Ishikawa (cell line): ENCODE measurements around the gene SGK1.

ENCODE experiments used
- CREB1 ChIP-seq: IDR thresholded peaks from 2 replicates; pipeline ENCODE4 v1.6.1; 2012; ENCODE audit warnings: low read depth
- EGR1 ChIP-seq: IDR thresholded peaks from 2 replicates; pipeline ENCODE4 v1.6.1; 2012
- EP300 ChIP-seq: IDR thresholded peaks from 2 replicates; pipeline ENCODE4 v1.6.1; 2012; ENCODE audit warnings: borderline replicate concordance
- MAX ChIP-seq: IDR thresholded peaks from 2 replicates; pipeline ENCODE4 v1.6.1; 2012
- NFIC ChIP-seq: IDR thresholded peaks from 2 replicates; pipeline ENCODE4 v1.6.1; 2012
- RAD21 ChIP-seq: IDR thresholded peaks from 2 replicates; pipeline ENCODE4 v1.6.1; 2012; ENCODE audit warnings: low read depth
- TAF1 ChIP-seq: IDR thresholded peaks from 2 replicates; pipeline ENCODE4 v1.6.1; 2012; ENCODE audit warnings: low read depth, mild to moderate bottlenecking
- TEAD4 ChIP-seq: IDR thresholded peaks from 2 replicates; pipeline ENCODE4 v1.6.1; 2012
- ZBTB7A ChIP-seq: IDR thresholded peaks from 2 replicates; pipeline ENCODE4 v1.6.1; 2012; ENCODE audit warnings: low read depth
- TF ChIP-seq, protein P1 (sequence below): IDR thresholded peaks from 2 replicates; pipeline ENCODE4 v1.6.1; 2012
- TF ChIP-seq, protein P2 (sequence below): IDR thresholded peaks from 2 replicates; pipeline ENCODE4 v1.6.1; 2012; ENCODE audit warnings: low read depth, mild to moderate bottlenecking

- TF ChIP-seq EGR1 = no peak
- no peak for TF ChIP-seq EP300
- no peak for TF ChIP-seq RAD21
- no peak for TF ChIP-seq ZBTB7A
- TF ChIP-seq TAF1 = no peak
- TF ChIP-seq, protein P1, sequence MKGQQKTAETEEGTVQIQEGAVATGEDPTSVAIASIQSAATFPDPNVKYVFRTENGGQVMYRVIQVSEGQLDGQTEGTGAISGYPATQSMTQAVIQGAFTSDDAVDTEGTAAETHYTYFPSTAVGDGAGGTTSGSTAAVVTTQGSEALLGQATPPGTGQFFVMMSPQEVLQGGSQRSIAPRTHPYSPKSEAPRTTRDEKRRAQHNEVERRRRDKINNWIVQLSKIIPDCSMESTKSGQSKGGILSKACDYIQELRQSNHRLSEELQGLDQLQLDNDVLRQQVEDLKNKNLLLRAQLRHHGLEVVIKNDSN = no peak
- TF ChIP-seq, protein P2, sequence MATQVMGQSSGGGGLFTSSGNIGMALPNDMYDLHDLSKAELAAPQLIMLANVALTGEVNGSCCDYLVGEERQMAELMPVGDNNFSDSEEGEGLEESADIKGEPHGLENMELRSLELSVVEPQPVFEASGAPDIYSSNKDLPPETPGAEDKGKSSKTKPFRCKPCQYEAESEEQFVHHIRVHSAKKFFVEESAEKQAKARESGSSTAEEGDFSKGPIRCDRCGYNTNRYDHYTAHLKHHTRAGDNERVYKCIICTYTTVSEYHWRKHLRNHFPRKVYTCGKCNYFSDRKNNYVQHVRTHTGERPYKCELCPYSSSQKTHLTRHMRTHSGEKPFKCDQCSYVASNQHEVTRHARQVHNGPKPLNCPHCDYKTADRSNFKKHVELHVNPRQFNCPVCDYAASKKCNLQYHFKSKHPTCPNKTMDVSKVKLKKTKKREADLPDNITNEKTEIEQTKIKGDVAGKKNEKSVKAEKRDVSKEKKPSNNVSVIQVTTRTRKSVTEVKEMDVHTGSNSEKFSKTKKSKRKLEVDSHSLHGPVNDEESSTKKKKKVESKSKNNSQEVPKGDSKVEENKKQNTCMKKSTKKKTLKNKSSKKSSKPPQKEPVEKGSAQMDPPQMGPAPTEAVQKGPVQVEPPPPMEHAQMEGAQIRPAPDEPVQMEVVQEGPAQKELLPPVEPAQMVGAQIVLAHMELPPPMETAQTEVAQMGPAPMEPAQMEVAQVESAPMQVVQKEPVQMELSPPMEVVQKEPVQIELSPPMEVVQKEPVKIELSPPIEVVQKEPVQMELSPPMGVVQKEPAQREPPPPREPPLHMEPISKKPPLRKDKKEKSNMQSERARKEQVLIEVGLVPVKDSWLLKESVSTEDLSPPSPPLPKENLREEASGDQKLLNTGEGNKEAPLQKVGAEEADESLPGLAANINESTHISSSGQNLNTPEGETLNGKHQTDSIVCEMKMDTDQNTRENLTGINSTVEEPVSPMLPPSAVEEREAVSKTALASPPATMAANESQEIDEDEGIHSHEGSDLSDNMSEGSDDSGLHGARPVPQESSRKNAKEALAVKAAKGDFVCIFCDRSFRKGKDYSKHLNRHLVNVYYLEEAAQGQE = no peak
- TF ChIP-seq MAX = no peak
- TF ChIP-seq NFIC = no peak
- no peak for TF ChIP-seq TEAD4
- no peak for TF ChIP-seq CREB1
Observed at GRCh38 chr6:134317471-134318131, at the start of gene SGK1.
